GM18507 (cell line): Measurements from ENCODE around the gene MED26.
"Not testable (repeated sequence)": the region's sequence is repeated elsewhere in the genome, so short reads cannot be mapped to it uniquely, and the experiment has no call there.

Experiments
- DNase-seq: peaks from one replicate; pipeline ENCODE4 v3.0.0; 2011; ENCODE audit warnings: low read depth; ENCODE audit not compliant: insufficient read length; ENCODE audit errors: extremely low spot score
- FAIRE-seq: peaks from 2 replicates; lab custom pipeline; 2011; peaks lifted over from hg19 to GRCh38; lab: Jason Lieb, UNC

The MED26 gene

GRCh38 chr19:16628183-16628983, at the start of gene MED26:
TSS of gene MED26 (minus strand) at chr19:16628204. CDS start at chr19:16627943, 261 bp downstream.
- FAIRE-seq, result peak; percentile 92
- DNase-seq, result peak; percentile 86

GRCh38 chr19:16677055-16677454, 49.1 kb upstream of the MED26 start:
- FAIRE-seq, result no peak

GRCh38 chr19:16676101-16676798, 48.2 kb upstream of the MED26 start:
- no peak for FAIRE-seq
- DNase-seq, result no peak

More at GRCh38 chr19:16677055-16677454, 49.1 kb upstream of the MED26 start:
- no peak for DNase-seq

GRCh38 chr19:16673839-16674238, 45.8 kb upstream of the MED26 start:
- DNase-seq, FAIRE-seq: not testable (repeated sequence)

- DNase-seq, result no peak
- FAIRE-seq, result no peak
These were observed 45.2 kb upstream of the MED26 start for GRCh38 chr19:16673231-16673630.

- FAIRE-seq (no peak), DNase-seq (no peak)
These were observed 43.8 kb upstream of the MED26 start for GRCh38 chr19:16671652-16672274.

- DNase-seq (no peak), FAIRE-seq (no peak)
These were observed 42.3 kb upstream of the MED26 start for GRCh38 chr19:16670291-16670690.

- not testable (repeated sequence) for FAIRE-seq, DNase-seq
These were observed 40.7 kb upstream of the MED26 start for GRCh38 chr19:16668702-16669101.

- DNase-seq, result no peak
- no peak for FAIRE-seq
These were observed 40.2 kb upstream of the MED26 start for GRCh38 chr19:16668176-16668575.

GRCh38 chr19:16661480-16662034, 33.6 kb upstream of the MED26 start:
- FAIRE-seq (no peak), DNase-seq (no peak)

- DNase-seq (no peak), FAIRE-seq (no peak)
These were observed 32.9 kb upstream of the MED26 start, which contains the start of gene TMEM38A for GRCh38 chr19:16660763-16661479. TSS of gene TMEM38A (plus strand) at chr19:16661139. CDS start at chr19:16661218, 79 bp downstream.

GRCh38 chr19:16659832-16660708, 32.1 kb upstream of the MED26 start, which contains the start of gene SMIM7:
TSS of gene SMIM7 (minus strand) at chr19:16660144. CDS start at chr19:16660110, 34 bp downstream.
- peak; percentile 97 for DNase-seq
- peak; percentile 99 for FAIRE-seq

GRCh38 chr19:16659464-16659831, 31.4 kb upstream of the MED26 start:
- FAIRE-seq, result no peak
- no peak for DNase-seq

- no peak for FAIRE-seq
- no peak for DNase-seq
These were observed 29.4 kb upstream of the MED26 start for GRCh38 chr19:16657384-16657783.

GRCh38 chr19:16655727-16656126, 27.7 kb upstream of the MED26 start:
- no peak for FAIRE-seq
- DNase-seq, result no peak

GRCh38 chr19:16654627-16655026, 26.6 kb upstream of the MED26 start:
- FAIRE-seq (no peak), DNase-seq (no peak)

- no peak for DNase-seq
- no peak for FAIRE-seq
These were observed 26.1 kb upstream of the MED26 start for GRCh38 chr19:16654140-16654539.

GRCh38 chr19:16652854-16653253, 24.9 kb upstream of the MED26 start:
- DNase-seq (no peak), FAIRE-seq (no peak)
